CD4-positive, alpha-beta T cell treated with Interleukin-2 at 100 ng/mL for 4 hours (primary cell): Measurements from ENCODE around the gene MELK.
"Not testable (repeated sequence)": the region's sequence is repeated elsewhere in the genome, so short reads cannot be mapped to it uniquely, and the experiment has no call there.

Experiments used
- DNase-seq: peaks from one replicate; pipeline ENCODE4 v3.0.0-alpha.2; 2020; ENCODE audit warnings: low spot score

The MELK gene

DNA sequence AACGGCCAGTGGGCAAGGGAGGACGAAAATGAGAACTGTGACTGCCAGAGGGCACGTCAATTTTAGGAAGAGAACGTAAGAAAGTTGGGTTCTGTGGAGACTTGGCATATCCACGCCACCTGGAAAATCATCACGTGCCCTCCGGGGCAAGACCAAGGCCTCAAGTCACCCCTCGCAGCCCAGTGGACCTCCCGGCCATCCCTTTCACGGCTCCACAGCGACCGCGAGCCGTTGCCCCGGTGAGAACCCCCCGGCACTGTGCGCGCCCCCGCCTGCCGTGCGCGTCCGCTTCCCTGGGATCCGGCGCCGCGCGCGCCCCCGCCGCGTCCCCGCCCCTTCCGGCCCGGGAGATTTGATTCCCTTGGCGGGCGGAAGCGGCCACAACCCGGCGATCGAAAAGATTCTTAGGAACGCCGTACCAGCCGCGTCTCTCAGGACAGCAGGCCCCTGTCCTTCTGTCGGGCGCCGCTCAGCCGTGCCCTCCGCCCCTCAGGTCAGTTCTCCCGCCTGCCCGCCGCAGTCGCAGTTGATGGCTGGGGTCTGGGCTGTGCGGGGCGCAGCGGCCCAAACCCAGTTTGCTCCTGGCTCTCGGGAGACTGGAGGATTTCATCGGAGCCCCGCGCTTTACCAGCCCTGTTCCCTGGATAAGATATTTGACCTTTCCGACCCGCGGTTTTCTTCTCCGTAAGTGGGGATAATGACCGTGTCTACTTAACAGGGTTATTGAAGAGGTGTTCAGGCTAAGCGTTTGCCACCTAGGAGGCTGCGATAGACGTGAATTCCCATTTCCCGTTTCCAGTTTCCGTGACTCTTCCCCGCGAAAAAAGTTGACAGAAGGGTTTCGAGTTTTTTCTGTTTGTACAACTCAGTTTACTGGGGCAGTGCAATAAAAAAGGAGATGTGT is at the start of gene MELK:
TSS of gene MELK (plus strand) at position 381 of the 904 bp plus-strand sequence. CDS start 8,787 bp downstream, outside the sequence.
- peak; percentile 80 for DNase-seq

GRCh38 chr9:36530224-36530623 is 42.5 kb upstream of the MELK start:
- DNase-seq = no peak

- DNase-seq = no peak
Observed at GRCh38 chr9:36532353-36532752, 40.3 kb upstream of the MELK start.

- DNase-seq = not testable (repeated sequence)
Observed at GRCh38 chr9:36533726-36534125, 39.0 kb upstream of the MELK start.

GRCh38 chr9:36535107-36535506 is 37.6 kb upstream of the MELK start:
- DNase-seq = no peak

DNA sequence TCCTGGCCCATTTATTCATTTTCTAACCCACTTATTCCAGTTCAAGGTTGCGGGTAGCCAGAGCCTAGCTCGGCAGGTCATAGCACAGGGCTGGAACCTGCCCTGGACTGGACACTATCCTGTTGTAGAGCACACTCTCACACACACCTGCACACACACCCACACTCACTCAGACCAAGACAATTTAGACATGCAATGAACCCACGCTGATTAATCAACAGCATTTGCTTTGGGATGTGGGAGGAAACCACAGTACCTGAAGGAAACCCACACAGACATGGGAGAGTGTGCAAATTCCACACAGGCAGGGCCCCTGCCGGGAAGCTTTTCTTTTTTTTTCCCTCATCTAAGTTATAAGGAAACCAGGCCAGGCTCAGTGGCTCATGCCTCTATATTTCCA is 34.8 kb upstream of the MELK start:
- no peak for DNase-seq

GRCh38 chr9:36542355-36542754 is 30.3 kb upstream of the MELK start:
- DNase-seq = no peak

DNA sequence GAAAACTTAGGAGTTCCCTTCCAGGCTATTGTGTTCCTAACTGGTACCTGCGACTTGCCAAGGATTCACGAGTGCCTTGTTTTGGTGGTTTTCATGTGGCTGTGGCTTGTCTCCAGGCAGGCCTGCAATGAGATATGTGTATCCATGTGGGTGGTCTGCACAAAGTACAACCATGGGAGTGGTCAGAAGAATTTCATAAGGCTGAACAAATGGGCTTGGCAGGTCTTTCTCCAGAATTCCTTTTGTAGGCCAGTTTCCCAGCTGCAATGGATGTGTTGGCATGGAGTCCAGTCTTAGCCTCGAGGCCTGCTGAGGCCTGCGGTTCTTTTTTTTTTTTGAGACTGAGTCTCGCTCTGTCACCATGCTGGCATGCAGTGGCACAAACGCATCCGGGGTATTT is 28.8 kb upstream of the MELK start:
- no peak for DNase-seq

- DNase-seq = no peak
Observed at GRCh38 chr9:36547598-36547997, 25.1 kb upstream of the MELK start.

GRCh38 chr9:36548454-36548853 is 24.2 kb upstream of the MELK start:
- no peak for DNase-seq

- DNase-seq = no peak
Observed at GRCh38 chr9:36550135-36550534, 22.6 kb upstream of the MELK start.

- DNase-seq = not testable (repeated sequence)
Observed at GRCh38 chr9:36550631-36551098, 22.0 kb upstream of the MELK start.

DNA sequence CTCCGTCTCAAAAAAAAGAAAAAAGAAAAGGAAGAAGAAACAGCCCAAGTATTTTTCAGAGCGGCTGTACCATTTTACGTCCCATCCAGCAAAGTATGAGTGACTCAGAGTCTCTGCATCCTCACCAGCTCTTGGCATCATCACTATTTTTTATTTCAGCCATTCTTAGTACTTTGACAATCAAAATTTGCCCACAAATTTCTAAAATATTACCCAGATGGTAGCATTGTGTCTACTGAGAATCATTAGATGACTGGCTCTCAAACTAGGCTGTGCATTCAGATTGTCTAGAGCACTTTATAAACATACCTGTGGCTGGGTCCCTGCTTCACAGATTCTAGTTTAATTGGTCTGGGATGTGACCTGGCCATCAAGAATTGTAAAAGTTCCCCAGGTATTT is 21.6 kb upstream of the MELK start:
- DNase-seq = no peak

GRCh38 chr9:36551910-36552309 is 20.8 kb upstream of the MELK start:
- DNase-seq = no peak

DNA sequence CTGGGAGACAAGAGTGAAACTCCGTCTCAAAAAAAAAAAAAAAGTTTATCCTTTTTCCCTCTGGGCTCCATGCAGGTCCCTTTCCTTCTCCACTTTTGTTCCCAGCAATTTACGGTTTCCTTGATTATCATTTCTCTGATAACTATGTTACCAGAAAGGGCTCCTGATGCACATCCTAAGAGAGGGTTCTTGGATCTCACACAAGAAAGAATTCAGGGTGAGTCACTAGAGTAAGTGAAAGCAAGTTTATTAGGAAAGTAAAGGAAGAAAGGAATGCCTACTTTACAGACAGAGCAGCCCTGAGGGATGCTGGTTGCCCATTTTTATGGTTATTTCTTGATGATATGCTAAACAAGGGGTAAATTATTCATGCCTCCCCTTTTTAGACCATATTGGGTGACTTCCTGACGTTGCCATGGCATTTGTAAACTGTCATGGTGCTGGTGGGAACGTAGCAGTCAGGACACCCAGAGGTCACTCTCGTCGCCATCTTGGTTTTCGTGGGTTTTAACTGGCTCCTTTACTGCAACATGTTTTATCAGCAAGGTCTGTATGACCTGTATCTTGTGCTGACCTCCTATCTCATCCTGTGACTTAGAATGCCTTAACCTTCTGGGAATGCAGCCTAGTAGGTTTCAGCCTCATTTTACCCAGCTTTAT is 13.5 kb upstream of the MELK start:
- no peak for DNase-seq

DNA sequence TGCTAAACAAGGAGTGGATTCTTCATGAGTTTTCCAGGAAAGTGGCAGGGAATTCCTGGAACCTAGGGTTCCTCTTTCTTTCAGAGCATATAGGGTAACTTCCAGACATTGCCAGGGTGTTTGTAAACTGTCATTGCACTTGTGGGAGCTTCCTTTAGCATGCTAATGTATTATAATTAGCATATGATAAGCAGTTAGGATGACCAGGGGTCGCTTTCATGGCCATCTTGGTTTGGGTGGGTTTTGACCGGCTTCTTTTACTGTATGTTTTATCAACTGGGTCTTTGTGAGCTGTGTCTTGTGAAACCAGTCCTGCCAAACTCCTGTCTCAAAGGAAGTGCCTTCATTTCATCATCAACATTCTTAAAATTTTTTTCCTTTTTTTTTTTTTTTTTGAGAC is 11.9 kb upstream of the MELK start:
- no peak for DNase-seq

- not testable (repeated sequence) for DNase-seq
Observed at GRCh38 chr9:36562801-36563200, 9.9 kb upstream of the MELK start.

DNA sequence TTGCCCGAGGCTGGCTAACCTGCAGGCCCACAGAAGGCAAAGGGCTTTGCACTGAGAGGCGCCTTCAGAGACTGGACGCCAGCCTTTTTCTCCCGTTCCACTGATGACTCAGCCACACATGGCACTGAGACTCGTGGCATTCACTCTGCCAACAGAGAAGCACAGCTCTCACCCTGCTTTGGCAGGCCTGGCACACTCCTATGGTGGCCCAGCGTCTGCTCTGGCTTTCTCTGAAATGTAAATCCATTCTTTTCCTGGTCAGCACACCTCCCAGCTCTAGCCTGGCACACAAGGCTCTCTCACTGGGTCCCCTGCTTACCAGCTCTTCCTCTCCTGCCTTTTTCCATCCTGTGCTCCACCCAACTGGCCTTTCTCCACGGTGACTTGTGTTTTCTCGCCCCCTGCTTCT is 5.9 kb upstream of the MELK start:
- no peak for DNase-seq

- DNase-seq = not testable (repeated sequence)
Observed at GRCh38 chr9:36568681-36569080, 4.0 kb upstream of the MELK start.

GRCh38 chr9:36571333-36571732 is 1.4 kb upstream of the MELK start:
- no peak for DNase-seq

DNA sequence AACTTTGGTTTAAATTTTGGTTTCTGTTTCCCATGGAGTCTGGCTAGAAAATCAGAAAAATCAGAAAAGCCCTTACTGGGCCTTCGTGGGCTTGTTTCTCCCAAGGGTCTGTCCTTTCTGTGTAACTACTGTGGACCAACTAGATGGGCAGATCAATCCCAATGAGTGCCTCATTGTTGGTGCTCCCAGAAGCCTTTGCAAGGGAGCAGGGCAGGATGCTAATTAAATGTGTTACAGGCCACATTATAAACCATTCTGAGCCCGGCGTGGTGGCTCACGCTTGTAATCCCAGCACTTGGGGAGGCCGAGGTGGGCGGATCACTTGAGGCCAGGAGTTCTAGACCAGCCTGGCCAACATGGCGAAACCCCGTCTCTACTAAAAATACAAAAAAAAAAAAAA is 1.4 kb downstream of the MELK start:
- not testable (repeated sequence) for DNase-seq

- no peak for DNase-seq
Observed at GRCh38 chr9:36575411-36575882, 2.8 kb downstream of the MELK start.

GRCh38 chr9:36576866-36577265 is 4.2 kb downstream of the MELK start:
- no peak for DNase-seq
